CD4-positive, alpha-beta T cell treated with Interleukin-15 for 4 hours (primary cell): Measurements from ENCODE around the gene SIRT7.
"Not testable (repeated sequence)": the region's sequence is repeated elsewhere in the genome, so short reads cannot be mapped to it uniquely, and the experiment has no call there.

Experiments
- DNase-seq: peaks from one replicate; pipeline ENCODE4 v3.0.0-alpha.2; 2020; ENCODE audit warnings: low spot score

SIRT7 gene

GRCh38 chr17:81920612-81921536 lies 2.9 kb upstream of the SIRT7 start:
- no peak for DNase-seq

- no peak for DNase-seq
These were observed 1.0 kb upstream of the SIRT7 start for GRCh38 chr17:81918832-81919545.

GRCh38 chr17:81918333-81918669 lies 325 bp upstream of the SIRT7 start:
- not testable (repeated sequence) for DNase-seq

- no peak for DNase-seq
These were observed 1.6 kb downstream of the SIRT7 start for GRCh38 chr17:81916234-81917001.

GRCh38 chr17:81915331-81915730 lies 2.6 kb downstream of the SIRT7 start:
- DNase-seq: no peak

GRCh38 chr17:81914103-81914850 lies 3.7 kb downstream of the SIRT7 start:
- DNase-seq: no peak

GRCh38 chr17:81913394-81914102 lies 4.4 kb downstream of the SIRT7 start:
- DNase-seq: no peak

GRCh38 chr17:81912441-81913309 lies 5.3 kb downstream of the SIRT7 start:
- no peak for DNase-seq

- no peak for DNase-seq
These were observed 6.0 kb downstream of the SIRT7 start for GRCh38 chr17:81911969-81912368.

GRCh38 chr17:81911277-81911961 lies 6.6 kb downstream of the SIRT7 start, which contains the start of gene PCYT2:
PCYT2 (minus strand) TSS chr17:81911399; CDS start chr17:81911355, 44 bp downstream.
- peak; percentile 92 for DNase-seq

- no peak for DNase-seq
These were observed 7.1 kb downstream of the SIRT7 start for GRCh38 chr17:81910840-81911276.

- no peak for DNase-seq
These were observed 7.8 kb downstream of the SIRT7 start for GRCh38 chr17:81909966-81910839.

GRCh38 chr17:81909231-81909630 lies 8.7 kb downstream of the SIRT7 start:
- DNase-seq: no peak

GRCh38 chr17:81908793-81909192 lies 9.2 kb downstream of the SIRT7 start:
- no peak for DNase-seq

GRCh38 chr17:81907219-81908145 lies 10.5 kb downstream of the SIRT7 start:
- no peak for DNase-seq

GRCh38 chr17:81906476-81907218 lies 11.3 kb downstream of the SIRT7 start:
- DNase-seq: no peak

- DNase-seq: no peak
These were observed 12.0 kb downstream of the SIRT7 start for GRCh38 chr17:81905993-81906392.
